ENCODE measurements around the gene PAPSS1. TPM values are rescaled to one million over a fixed set of nuclear protein-coding genes. Genes with fewer than 3 reads are reported as not detected.

PAPSS1 gene
- total RNA-seq, 1 experiment from 2014 or later = 22.1 TPM

- DNase-seq (ENCODE audit: low read depth) = no peak
- in situ Hi-C loops (cut with HindIII; ENCODE audit: low pct_unique_long_range_greater_than_20kb, low sequenced_read_pairs) = no loop called here
Observed at GRCh38 chr4:107600983-107601382, 119.1 kb downstream of the PAPSS1 start.

GRCh38 chr4:107600436-107600835 is 119.6 kb downstream of the PAPSS1 start:
- in situ Hi-C loops (cut with HindIII; ENCODE audit: low pct_unique_long_range_greater_than_20kb, low sequenced_read_pairs) = no loop called here
- DNase-seq (ENCODE audit: low read depth) = no peak

- DNase-seq (ENCODE audit: low read depth) = no peak
Observed at GRCh38 chr4:107599841-107600240, 120.2 kb downstream of the PAPSS1 start.

GRCh38 chr4:107593230-107593629 is 126.8 kb downstream of the PAPSS1 start:
- no peak for DNase-seq (ENCODE audit: low read depth)
- in situ Hi-C loops (cut with HindIII; ENCODE audit: low pct_unique_long_range_greater_than_20kb, low sequenced_read_pairs) = no loop called here

More at GRCh38 chr4:107599841-107600240, 120.2 kb downstream of the PAPSS1 start:
- in situ Hi-C loops (cut with HindIII; ENCODE audit: low pct_unique_long_range_greater_than_20kb, low sequenced_read_pairs) = no loop called here

GRCh38 chr4:107592519-107592918 is 127.5 kb downstream of the PAPSS1 start:
- in situ Hi-C loops (cut with HindIII; ENCODE audit: low pct_unique_long_range_greater_than_20kb, low sequenced_read_pairs) = no loop called here
- DNase-seq (ENCODE audit: low read depth) = no peak

GRCh38 chr4:107589269-107589668 is 130.8 kb downstream of the PAPSS1 start:
- in situ Hi-C loops (cut with HindIII; ENCODE audit: low pct_unique_long_range_greater_than_20kb, low sequenced_read_pairs) = no loop called here
- no peak for DNase-seq (ENCODE audit: low read depth)

- DNase-seq (ENCODE audit: low read depth) = no peak
- in situ Hi-C loops (cut with HindIII; ENCODE audit: low pct_unique_long_range_greater_than_20kb, low sequenced_read_pairs) = no loop called here
Observed at GRCh38 chr4:107586371-107586770, 133.7 kb downstream of the PAPSS1 start.

GRCh38 chr4:107579099-107579498 is 140.9 kb downstream of the PAPSS1 start:
- in situ Hi-C loops (cut with HindIII; ENCODE audit: low pct_unique_long_range_greater_than_20kb, low sequenced_read_pairs) = no loop called here
- DNase-seq (ENCODE audit: low read depth) = no peak

GRCh38 chr4:107578321-107578720 is 141.7 kb downstream of the PAPSS1 start:
- DNase-seq (ENCODE audit: low read depth) = no peak
- in situ Hi-C loops (cut with HindIII; ENCODE audit: low pct_unique_long_range_greater_than_20kb, low sequenced_read_pairs) = no loop called here

- in situ Hi-C loops (cut with HindIII; ENCODE audit: low pct_unique_long_range_greater_than_20kb, low sequenced_read_pairs) = no loop called here
- DNase-seq (ENCODE audit: low read depth) = no peak
Observed at GRCh38 chr4:107577743-107578142, 142.3 kb downstream of the PAPSS1 start.

GRCh38 chr4:107575243-107575642 is 144.8 kb downstream of the PAPSS1 start:
- in situ Hi-C loops (cut with HindIII; ENCODE audit: low pct_unique_long_range_greater_than_20kb, low sequenced_read_pairs) = no loop called here
- no peak for DNase-seq (ENCODE audit: low read depth)

GRCh38 chr4:107572281-107572680 is 147.8 kb downstream of the PAPSS1 start:
- in situ Hi-C loops (cut with HindIII; ENCODE audit: low pct_unique_long_range_greater_than_20kb, low sequenced_read_pairs) = no loop called here
- no peak for DNase-seq (ENCODE audit: low read depth)

GRCh38 chr4:107570952-107571351 is 149.1 kb downstream of the PAPSS1 start:
- no peak for DNase-seq (ENCODE audit: low read depth)
- in situ Hi-C loops (cut with HindIII; ENCODE audit: low pct_unique_long_range_greater_than_20kb, low sequenced_read_pairs) = no loop called here

- DNase-seq (ENCODE audit: low read depth) = no peak
- in situ Hi-C loops (cut with HindIII; ENCODE audit: low pct_unique_long_range_greater_than_20kb, low sequenced_read_pairs) = no loop called here
Observed at GRCh38 chr4:107564326-107564725, 155.7 kb downstream of the PAPSS1 start.

Other genes with a start within 250 kb of the PAPSS1 start
- 9.3 and 47.4 TPM in 2 replicates for gene SGMS2, start 104.7 kb upstream of the PAPSS1 start, total RNA-seq (2014; rRNA removed; shearing (Covaris generic); ENCODE audit: low replicate concordance)
- gene CYP2U1, start 211.3 kb upstream of the PAPSS1 start, total RNA-seq (2014; rRNA removed; shearing (Covaris generic); ENCODE audit: low replicate concordance) = 3.2 and 6.5 TPM in 2 replicates